Left renal pelvis (tissue), 4 donors: ENCODE measurements around the gene RABL2A. TPM values are rescaled to one million over a fixed set of nuclear protein-coding genes. Genes with fewer than 3 reads are reported as not detected.
"Not testable (repeated sequence)": the region's sequence is repeated elsewhere in the genome, so short reads cannot be mapped to it uniquely, and the experiment has no call there.

Source experiments
- DNase-seq, 4 donors: peaks; one replicate each; pipeline ENCODE4 v3.0.0-alpha.2; 2013; ENCODE audit warnings: low read depth in 4 of 4, low spot score in 3 of 4
- polyA plus RNA-seq, 4 donors: library from polyadenylated mRNA; unstranded; fragments of 120-200 nt; gene quantifications; one replicate each; pipeline ENCODE4 v1.2.1, GENCODE V29; 2013; ENCODE audit not compliant: insufficient read length in 4 of 4

Gene RABL2A
- polyA plus RNA-seq = 10 to 100 TPM; 27.7 to 63.7 (median 38.5) TPM

DNA sequence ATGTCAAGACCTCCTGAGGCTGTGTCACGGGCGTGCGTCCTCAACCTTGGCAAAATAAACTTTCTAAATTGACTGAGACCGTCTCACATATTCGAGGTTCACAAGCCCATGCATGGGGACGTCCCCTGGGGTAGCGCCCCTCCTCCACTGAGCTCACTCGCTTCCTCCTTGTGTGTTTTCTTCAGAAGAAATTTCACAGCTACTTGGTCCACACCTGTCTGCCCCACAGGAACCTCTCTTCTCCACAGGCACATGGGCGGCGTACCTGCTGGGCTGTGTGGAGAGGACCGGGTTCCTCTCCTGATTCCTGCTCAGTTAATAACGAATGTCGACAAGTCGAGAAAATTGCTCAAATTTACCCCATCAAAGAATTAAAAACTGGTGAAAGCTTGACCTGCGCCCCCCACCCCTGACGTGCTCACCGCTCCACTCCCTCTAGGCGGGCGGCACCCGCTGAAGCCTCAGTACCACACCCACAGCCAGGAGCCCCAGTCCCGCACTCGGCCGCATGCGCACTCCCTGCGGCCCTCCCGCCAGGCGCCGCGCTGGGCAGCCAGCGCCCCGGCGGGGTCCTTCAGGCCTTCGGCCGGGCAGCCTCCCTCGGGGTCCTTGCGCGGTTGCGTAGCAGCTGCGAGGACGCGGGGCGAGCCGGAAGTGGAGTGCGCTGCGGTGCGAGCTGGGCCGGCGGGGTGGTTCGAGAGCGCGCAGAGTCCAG, at the start of gene RABL2A:
RABL2A (plus strand) TSS at position 651 of the 715 bp plus-strand sequence. CDS start 1,341 bp downstream, outside the sequence.
- DNase-seq = peak in 3 of 4 donors; percentile 48 to 61 (median 59)

GRCh38 chr2:113578508-113578907, 48.6 kb upstream of the RABL2A start:
- DNase-seq = not testable (repeated sequence)

DNA sequence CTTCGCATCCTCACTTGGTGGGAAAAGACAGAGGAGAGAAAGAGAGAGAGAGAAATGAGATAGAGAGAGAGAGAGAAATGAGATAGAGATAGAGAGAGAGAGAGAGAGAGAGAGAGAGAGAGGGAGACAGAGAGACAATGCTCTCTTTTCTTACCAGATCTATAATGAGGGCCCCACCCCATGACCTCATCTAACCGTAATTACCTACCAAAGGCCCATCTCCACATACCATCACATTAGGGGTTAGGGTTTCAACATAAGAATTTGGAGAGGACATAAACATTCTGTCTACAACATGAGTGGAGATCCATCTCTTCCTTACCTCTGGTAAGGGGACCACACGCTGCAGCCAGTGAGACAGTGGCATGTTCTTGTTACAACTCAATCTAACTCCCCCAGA, 44.6 kb upstream of the RABL2A start:
- not testable (repeated sequence) for DNase-seq

GRCh38 chr2:113583521-113584225, 43.4 kb upstream of the RABL2A start:
- peak in 2 of 4 donors; percentile 69 to 70 for DNase-seq

GRCh38 chr2:113584311-113585092, 42.6 kb upstream of the RABL2A start:
- not testable (repeated sequence) for DNase-seq

GRCh38 chr2:113587201-113587600, 39.9 kb upstream of the RABL2A start:
- DNase-seq = not testable (repeated sequence)

DNA sequence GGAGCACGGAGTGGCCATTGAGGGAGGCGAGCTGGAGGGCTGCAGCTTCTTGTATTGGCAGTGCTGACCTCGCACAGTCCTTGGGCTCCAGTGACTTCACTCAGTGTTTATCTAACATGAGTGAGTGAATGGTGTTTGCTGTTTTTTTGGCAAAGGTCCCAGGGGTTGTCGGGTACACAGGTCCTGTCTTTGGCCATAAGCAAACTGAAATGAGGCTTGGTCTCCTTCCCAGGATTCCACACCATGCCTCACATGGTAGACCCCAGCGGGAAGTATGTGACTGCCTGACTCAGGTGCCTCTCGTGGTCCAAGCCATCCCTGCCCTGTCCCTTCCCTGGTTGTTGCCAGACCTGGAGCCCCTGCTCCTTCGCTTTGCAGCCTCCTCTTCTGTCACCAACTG, 37.5 kb upstream of the RABL2A start:
- not testable (repeated sequence) for DNase-seq

GRCh38 chr2:113591926-113592325, 35.1 kb upstream of the RABL2A start:
- DNase-seq = not testable (repeated sequence)

DNA sequence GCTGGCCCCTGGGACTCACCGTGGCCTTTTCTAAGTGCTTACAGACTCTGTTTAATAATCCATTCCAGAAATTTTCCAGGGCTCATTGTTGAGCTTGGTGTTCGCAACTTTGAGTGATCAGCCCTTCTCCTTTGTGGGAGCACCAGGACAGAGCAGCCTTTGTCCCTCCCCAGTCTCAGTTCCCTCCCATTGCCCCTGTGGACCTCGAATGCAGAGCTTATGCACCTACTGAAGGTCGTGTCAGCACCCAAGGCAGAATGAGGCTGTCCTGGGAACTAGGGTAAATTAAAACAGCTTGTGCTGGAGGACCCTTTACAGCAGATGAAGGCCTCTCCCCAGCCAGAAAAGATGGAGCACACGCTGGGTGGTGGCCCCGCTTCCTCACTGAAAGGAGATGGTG, 33.8 kb upstream of the RABL2A start:
- DNase-seq = not testable (repeated sequence)

- not testable (repeated sequence) for DNase-seq
These were observed 31.3 kb upstream of the RABL2A start for GRCh38 chr2:113595725-113596124.

- not testable (repeated sequence) for DNase-seq
These were observed 29.9 kb upstream of the RABL2A start for GRCh38 chr2:113597164-113597563.

GRCh38 chr2:113597572-113597971, 29.5 kb upstream of the RABL2A start:
- DNase-seq = not testable (repeated sequence)

- DNase-seq = not testable (repeated sequence)
These were observed 28.9 kb upstream of the RABL2A start for GRCh38 chr2:113598180-113598579.

- DNase-seq = not testable (repeated sequence)
These were observed 28.3 kb upstream of the RABL2A start for GRCh38 chr2:113598738-113599137.

- not testable (repeated sequence) for DNase-seq
These were observed 27.9 kb upstream of the RABL2A start for GRCh38 chr2:113599208-113599607.

- not testable (repeated sequence) for DNase-seq
These were observed 24.9 kb upstream of the RABL2A start for GRCh38 chr2:113602040-113602769.

GRCh38 chr2:113602869-113603466, 24.1 kb upstream of the RABL2A start:
- no peak for DNase-seq

GRCh38 chr2:113603467-113604084, 23.5 kb upstream of the RABL2A start:
- peak; percentile 71 to 76 (median 75) for DNase-seq

DNA sequence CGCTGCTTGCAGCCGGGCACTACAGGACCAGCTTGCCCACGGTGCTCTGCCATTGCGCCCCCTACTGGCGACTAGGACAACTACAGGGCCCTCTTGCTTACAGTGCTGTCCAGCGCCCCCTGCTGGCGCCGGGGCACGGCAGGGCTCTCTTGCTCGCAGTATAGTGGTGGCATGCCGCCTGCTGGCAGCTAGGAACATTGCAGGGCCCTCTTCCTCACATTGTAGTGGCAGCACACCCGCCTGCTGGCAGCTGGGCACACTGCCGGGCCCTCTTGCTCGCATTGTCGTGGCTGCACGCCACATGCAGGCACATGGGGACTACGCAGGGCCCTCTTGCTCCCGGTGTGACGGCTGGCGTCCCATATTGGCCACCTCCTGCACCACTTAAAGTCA, 23.0 kb upstream of the RABL2A start:
- DNase-seq = peak in 3 of 4 donors; percentile 62 to 77 (median 71)
